ENCODE measurements around the gene R3HDM2. TPM values are rescaled to one million over a fixed set of nuclear protein-coding genes. Genes with fewer than 3 reads are reported as not detected.

The R3HDM2 gene
- total RNA-seq, 1 experiment from 2014 or later = 34.7 TPM

DNA sequence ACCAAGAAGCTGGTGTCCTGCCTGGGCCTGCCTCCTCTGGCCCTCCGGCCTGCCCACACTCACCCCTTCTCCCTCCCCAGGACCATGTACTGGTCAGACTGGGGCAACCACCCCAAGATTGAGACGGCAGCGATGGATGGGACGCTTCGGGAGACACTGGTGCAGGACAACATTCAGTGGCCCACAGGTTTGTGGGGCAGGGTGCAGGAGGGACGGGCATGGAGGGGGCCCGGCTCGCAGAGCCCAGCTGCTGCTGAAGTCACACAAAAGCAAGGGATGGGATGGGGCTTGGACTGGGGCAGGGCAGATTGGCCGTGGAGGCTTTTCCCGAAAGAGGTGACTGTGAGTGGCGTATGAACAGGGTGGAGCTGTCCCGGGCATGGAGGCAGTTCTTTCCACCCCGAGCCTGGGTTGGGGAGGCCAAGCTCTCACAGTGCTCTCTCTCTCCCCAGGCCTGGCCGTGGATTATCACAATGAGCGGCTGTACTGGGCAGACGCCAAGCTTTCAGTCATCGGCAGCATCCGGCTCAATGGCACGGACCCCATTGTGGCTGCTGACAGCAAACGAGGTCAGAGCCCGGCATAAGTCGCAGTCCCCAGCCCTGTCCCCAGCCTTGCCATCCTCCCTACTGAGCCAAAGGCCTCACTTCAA, 222.1 kb downstream of the R3HDM2 start (continued):
- TF ChIP-seq, protein P1, sequence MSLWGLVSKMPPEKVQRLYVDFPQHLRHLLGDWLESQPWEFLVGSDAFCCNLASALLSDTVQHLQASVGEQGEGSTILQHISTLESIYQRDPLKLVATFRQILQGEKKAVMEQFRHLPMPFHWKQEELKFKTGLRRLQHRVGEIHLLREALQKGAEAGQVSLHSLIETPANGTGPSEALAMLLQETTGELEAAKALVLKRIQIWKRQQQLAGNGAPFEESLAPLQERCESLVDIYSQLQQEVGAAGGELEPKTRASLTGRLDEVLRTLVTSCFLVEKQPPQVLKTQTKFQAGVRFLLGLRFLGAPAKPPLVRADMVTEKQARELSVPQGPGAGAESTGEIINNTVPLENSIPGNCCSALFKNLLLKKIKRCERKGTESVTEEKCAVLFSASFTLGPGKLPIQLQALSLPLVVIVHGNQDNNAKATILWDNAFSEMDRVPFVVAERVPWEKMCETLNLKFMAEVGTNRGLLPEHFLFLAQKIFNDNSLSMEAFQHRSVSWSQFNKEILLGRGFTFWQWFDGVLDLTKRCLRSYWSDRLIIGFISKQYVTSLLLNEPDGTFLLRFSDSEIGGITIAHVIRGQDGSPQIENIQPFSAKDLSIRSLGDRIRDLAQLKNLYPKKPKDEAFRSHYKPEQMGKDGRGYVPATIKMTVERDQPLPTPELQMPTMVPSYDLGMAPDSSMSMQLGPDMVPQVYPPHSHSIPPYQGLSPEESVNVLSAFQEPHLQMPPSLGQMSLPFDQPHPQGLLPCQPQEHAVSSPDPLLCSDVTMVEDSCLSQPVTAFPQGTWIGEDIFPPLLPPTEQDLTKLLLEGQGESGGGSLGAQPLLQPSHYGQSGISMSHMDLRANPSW (CRISPR knock-in tag; conservative IDR thresholded peaks at IDR 0.05; ENCODE audit: low read depth) = no peak

DNA sequence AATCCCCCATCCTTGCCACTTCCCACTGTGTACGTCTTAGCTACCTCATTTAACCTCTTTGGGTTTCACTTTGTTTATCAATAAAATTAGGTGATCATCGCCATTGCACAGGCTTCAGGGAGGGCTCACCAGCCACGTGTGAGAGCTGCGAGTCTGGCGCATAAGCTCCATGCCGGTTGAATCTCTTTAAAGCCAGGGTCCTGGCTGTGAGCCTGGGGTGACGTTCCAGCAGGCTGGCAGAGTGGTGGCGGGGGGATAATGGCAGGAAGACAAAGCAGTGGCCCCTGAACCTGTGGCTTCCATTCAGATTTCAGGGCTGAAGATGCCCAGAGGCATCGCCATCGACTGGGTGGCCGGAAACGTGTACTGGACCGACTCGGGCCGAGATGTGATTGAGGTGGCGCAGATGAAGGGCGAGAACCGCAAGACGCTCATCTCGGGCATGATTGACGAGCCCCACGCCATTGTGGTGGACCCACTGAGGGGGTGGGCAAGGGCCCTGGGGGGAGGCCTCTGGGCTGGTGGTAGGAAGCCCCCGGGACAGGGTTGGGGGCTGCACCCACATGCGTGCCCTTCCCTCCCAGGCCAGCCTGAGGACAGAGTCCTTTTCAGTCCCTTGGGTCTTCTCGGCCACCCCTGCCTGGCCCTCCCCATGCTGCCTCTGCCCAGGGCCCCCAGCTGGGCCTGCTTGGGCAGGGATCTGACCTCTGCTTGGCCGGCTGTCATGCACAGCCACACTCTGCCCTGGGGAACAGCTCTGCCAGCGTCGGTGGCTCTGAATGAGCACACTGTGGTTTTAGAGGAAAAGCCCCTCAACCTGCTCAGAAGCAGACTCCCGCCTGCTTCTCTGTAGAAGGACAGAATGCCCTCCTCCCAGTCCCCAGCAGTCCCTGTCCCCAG, 222.9 kb downstream of the R3HDM2 start:
- ChIA-PET POLR2A (no interaction called here), CTCF (interaction anchor here (0.6 to 1.5 kb wide), 2 partner anchors 32 to 56 kb away, joined by 3 to 4 read pairs; no protein-coding TSS in a partner anchor)
- Mint-ChIP-seq H3K36me3 (peaks cover 40% of the 10 kb centered on the region), H3K4me3 (no peak overlapping the region), H3K27me3 (ENCODE audit: low read depth) (no peaks in the 10 kb centered on the region), H3K27ac (no peak overlapping the region), H3K9me3 (no peaks in the 10 kb centered on the region), H3K4me1 (peaks cover 4% of the 10 kb centered on the region)
- DNase-seq (ENCODE audit: low spot score) = no peak
- TF ChIP-seq NR2C2 (CRISPR knock-in tag; IDR thresholded peaks at IDR 0.05) = no peak
- TF ChIP-seq, protein P2, sequence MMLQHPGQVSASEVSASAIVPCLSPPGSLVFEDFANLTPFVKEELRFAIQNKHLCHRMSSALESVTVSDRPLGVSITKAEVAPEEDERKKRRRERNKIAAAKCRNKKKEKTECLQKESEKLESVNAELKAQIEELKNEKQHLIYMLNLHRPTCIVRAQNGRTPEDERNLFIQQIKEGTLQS (CRISPR knock-in tag; conservative IDR thresholded peaks at IDR 0.05) = no peak
- TF ChIP-seq, protein P3, sequence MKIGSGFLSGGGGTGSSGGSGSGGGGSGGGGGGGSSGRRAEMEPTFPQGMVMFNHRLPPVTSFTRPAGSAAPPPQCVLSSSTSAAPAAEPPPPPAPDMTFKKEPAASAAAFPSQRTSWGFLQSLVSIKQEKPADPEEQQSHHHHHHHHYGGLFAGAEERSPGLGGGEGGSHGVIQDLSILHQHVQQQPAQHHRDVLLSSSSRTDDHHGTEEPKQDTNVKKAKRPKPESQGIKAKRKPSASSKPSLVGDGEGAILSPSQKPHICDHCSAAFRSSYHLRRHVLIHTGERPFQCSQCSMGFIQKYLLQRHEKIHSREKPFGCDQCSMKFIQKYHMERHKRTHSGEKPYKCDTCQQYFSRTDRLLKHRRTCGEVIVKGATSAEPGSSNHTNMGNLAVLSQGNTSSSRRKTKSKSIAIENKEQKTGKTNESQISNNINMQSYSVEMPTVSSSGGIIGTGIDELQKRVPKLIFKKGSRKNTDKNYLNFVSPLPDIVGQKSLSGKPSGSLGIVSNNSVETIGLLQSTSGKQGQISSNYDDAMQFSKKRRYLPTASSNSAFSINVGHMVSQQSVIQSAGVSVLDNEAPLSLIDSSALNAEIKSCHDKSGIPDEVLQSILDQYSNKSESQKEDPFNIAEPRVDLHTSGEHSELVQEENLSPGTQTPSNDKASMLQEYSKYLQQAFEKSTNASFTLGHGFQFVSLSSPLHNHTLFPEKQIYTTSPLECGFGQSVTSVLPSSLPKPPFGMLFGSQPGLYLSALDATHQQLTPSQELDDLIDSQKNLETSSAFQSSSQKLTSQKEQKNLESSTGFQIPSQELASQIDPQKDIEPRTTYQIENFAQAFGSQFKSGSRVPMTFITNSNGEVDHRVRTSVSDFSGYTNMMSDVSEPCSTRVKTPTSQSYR (CRISPR knock-in tag; IDR thresholded peaks at IDR 0.05) = no peak
- no peak for TF ChIP-seq SMAD3 (CRISPR knock-in tag; IDR thresholded peaks at IDR 0.05; ENCODE audit: borderline replicate concordance)
- no peak for TF ChIP-seq NR3C1 (CRISPR knock-in tag; conservative IDR thresholded peaks at IDR 0.05; ENCODE audit: low read depth)
- TF ChIP-seq ESRRA (CRISPR knock-in tag; IDR thresholded peaks at IDR 0.05; ENCODE audit: borderline replicate concordance) = no peak
- TF ChIP-seq CREM (CRISPR knock-in tag; IDR thresholded peaks at IDR 0.05) = no peak
- no peak for TF ChIP-seq ZNF416 (CRISPR knock-in tag; IDR thresholded peaks at IDR 0.05)
- TF ChIP-seq, protein P4, sequence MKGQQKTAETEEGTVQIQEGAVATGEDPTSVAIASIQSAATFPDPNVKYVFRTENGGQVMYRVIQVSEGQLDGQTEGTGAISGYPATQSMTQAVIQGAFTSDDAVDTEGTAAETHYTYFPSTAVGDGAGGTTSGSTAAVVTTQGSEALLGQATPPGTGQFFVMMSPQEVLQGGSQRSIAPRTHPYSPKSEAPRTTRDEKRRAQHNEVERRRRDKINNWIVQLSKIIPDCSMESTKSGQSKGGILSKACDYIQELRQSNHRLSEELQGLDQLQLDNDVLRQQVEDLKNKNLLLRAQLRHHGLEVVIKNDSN (CRISPR knock-in tag; IDR thresholded peaks at IDR 0.05) = no peak
- no peak for TF ChIP-seq NFATC4 (CRISPR knock-in tag; IDR thresholded peaks at IDR 0.05)
- TF ChIP-seq SOX15 (CRISPR knock-in tag; IDR thresholded peaks at IDR 0.05) = no peak
- no peak for TF ChIP-seq ATF1 (CRISPR knock-in tag; IDR thresholded peaks at IDR 0.05)
- TF ChIP-seq ZBTB21 (CRISPR knock-in tag; IDR thresholded peaks at IDR 0.05; ENCODE audit: borderline replicate concordance) = no peak
- TF ChIP-seq GABPB1 (CRISPR knock-in tag; IDR thresholded peaks at IDR 0.05) = no peak
- TF ChIP-seq ZNF232 (CRISPR knock-in tag; IDR thresholded peaks at IDR 0.05) = no peak
- no peak for ATAC-seq

Data from WTC11 (cell line).